Left colon (tissue), 2 donors: ENCODE results near the gene NPTN. TPM values are rescaled to one million over a fixed set of nuclear protein-coding genes. Genes with fewer than 3 reads are reported as not detected.
"Not testable (repeated sequence)": the region's sequence is repeated elsewhere in the genome, so short reads cannot be mapped to it uniquely, and the experiment has no call there.

Experiments
- ATAC-seq: fragments of 200-7000 bp; cut with Tn5 transposase; one replicate; pipeline ENCODE4 v1.9.1; 2020; ENCODE audit warnings: mild to moderate bottlenecking, moderate library complexity
- DNase-seq, 2 donors: peaks; one replicate each; pipeline ENCODE4 v3.0.0-alpha.2; 2020
- intact Hi-C, 2 donors: fragments of 100-400 bp; cut with DNase I in 1 of 2; cut with micrococcal nuclease in 1 of 2; formaldehyde crosslinking; loops; one replicate each; pipeline versions ENCODE4 v1.11.2 to v1.14.0; 2022; cut with DNase I, micrococcal nuclease
- total RNA-seq, 2 donors: library from RNA; stranded (reverse); fragmentation: NEBNext Ultra II Directional; extraction: Animal tissue kit (Norgen Biotek cat#: 25700); gene quantifications; one replicate each; pipeline ENCODE4 v1.2.1, GENCODE V29; 2021
- donor health status: DM: no; HTN: no; CAD: no.
- donor health status: DM: yes; HTN: yes; CAD: no.

The NPTN gene
- total RNA-seq, 2 donors from 2014 or later = 150 to 155 TPM

- intact Hi-C loops = no loop called here
Measured at GRCh38 chr15:73583544-73583943, 49.6 kb downstream of the NPTN start.

GRCh38 chr15:73582851-73583379, 50.3 kb downstream of the NPTN start:
- ATAC-seq = no peak

More at GRCh38 chr15:73583544-73583943, 49.6 kb downstream of the NPTN start:
- DNase-seq (no peak), ATAC-seq (no peak)

GRCh38 chr15:73578026-73578425, 55.2 kb downstream of the NPTN start:
- DNase-seq (peak; percentile 23 to 64), ATAC-seq (peak; percentile 81)
- intact Hi-C loops = no loop called here

More at GRCh38 chr15:73582851-73583379, 50.3 kb downstream of the NPTN start:
- intact Hi-C loops = no loop called here
- no peak for DNase-seq

- ATAC-seq, intact Hi-C loops, DNase-seq: not testable (repeated sequence)
Measured at GRCh38 chr15:73577593-73577992, 55.6 kb downstream of the NPTN start.

- DNase-seq (no peak), ATAC-seq (no peak)
- intact Hi-C loops = no loop called here
Measured at GRCh38 chr15:73575636-73576247, 57.4 kb downstream of the NPTN start.

GRCh38 chr15:73573572-73573971, 59.6 kb downstream of the NPTN start:
- DNase-seq (peak; percentile 89 to 94), ATAC-seq (peak; percentile 83)
- intact Hi-C loops = no loop called here

- intact Hi-C loops = no loop called here
- ATAC-seq (peak; percentile 70), DNase-seq (no peak)
Measured at GRCh38 chr15:73573037-73573436, 60.2 kb downstream of the NPTN start.

- DNase-seq (no peak), ATAC-seq (no peak)
- intact Hi-C loops = no loop called here
Measured at GRCh38 chr15:73572296-73572695, 60.9 kb downstream of the NPTN start.

- intact Hi-C loops = no loop called here
- peak; percentile 52 for ATAC-seq
- peak in 1 of 2 donors; percentile 49 for DNase-seq
Measured at GRCh38 chr15:73571346-73571745, 61.8 kb downstream of the NPTN start.

- intact Hi-C loops = no loop called here
- DNase-seq (no peak), ATAC-seq (no peak)
Measured at GRCh38 chr15:73570355-73571032, 62.7 kb downstream of the NPTN start.

GRCh38 chr15:73569361-73569760, 63.8 kb downstream of the NPTN start:
- DNase-seq (no peak), ATAC-seq (no peak)
- intact Hi-C loops = no loop called here

- ATAC-seq = no peak
- DNase-seq = no peak
- intact Hi-C loops = no loop called here
Measured at GRCh38 chr15:73568564-73569280, 64.5 kb downstream of the NPTN start.

GRCh38 chr15:73567020-73567419, 66.2 kb downstream of the NPTN start:
- intact Hi-C loops = no loop called here
- no peak for ATAC-seq
- DNase-seq = no peak

- DNase-seq = no peak
- ATAC-seq = no peak
- intact Hi-C loops = loop anchor here in 1 of 2 donors (5.0 kb wide), 1 partner anchor 133 kb away; no protein-coding TSS in a partner anchor
Measured at GRCh38 chr15:73564255-73564654, 68.9 kb downstream of the NPTN start.

GRCh38 chr15:73560501-73561117, 72.6 kb downstream of the NPTN start:
- ATAC-seq (peak; percentile 78), DNase-seq (no peak)
- intact Hi-C loops = loop anchor here in 1 of 2 donors (2.0 to 5.0 kb wide), 2 partner anchors 76 to 137 kb away; no protein-coding TSS in a partner anchor

GRCh38 chr15:73558529-73558928, 74.7 kb downstream of the NPTN start:
- ATAC-seq = no peak
- intact Hi-C loops = no loop called here
- no peak for DNase-seq

GRCh38 chr15:73555080-73555479, 78.1 kb downstream of the NPTN start:
- ATAC-seq (no peak), DNase-seq (no peak)
- intact Hi-C loops = no loop called here

GRCh38 chr15:73550190-73550589, 83.0 kb downstream of the NPTN start:
- ATAC-seq = no peak
- DNase-seq = no peak
- intact Hi-C loops = no loop called here

GRCh38 chr15:73548925-73549324, 84.3 kb downstream of the NPTN start:
- intact Hi-C loops, ATAC-seq, DNase-seq: not testable (repeated sequence)
